GM12892 (cell line): ENCODE data around the gene TMEM86A.
A peak's percentile ranks its signal among the peaks of the same experiment; 100 is the strongest.

Experiments
- DNase-seq: peaks from one replicate; pipeline ENCODE4 v3.0.0; 2011; ENCODE audit not compliant: insufficient read length
- FAIRE-seq: peaks from 2 replicates; lab custom pipeline; 2011; peaks lifted over from hg19 to GRCh38; lab: Jason Lieb, UNC
- POLR2A ChIP-seq: IDR thresholded peaks from 2 replicates; pipeline ENCODE4 v1.6.1; 2011; ENCODE audit warnings: low read depth, low read length, control low read depth
- POLR2AphosphoS5 ChIP-seq: IDR thresholded peaks from 2 replicates; pipeline ENCODE4 v1.6.1; 2011; ENCODE audit warnings: low read depth, low read length, control low read depth
- TAF1 ChIP-seq: IDR thresholded peaks from 2 replicates; pipeline ENCODE4 v1.6.1; 2011; ENCODE audit warnings: low read depth, mild to moderate bottlenecking, control low read depth, low read length, borderline replicate concordance

Gene TMEM86A

GRCh38 chr11:18749681-18750319, 51.2 kb downstream of the TMEM86A start:
- no peak for FAIRE-seq
- no peak for TF ChIP-seq POLR2AphosphoS5
- no peak for TF ChIP-seq TAF1
- no peak for TF ChIP-seq POLR2A
- no peak for DNase-seq

GRCh38 chr11:18750944-18751343, 52.4 kb downstream of the TMEM86A start:
- FAIRE-seq (no peak), DNase-seq (no peak)
- TF ChIP-seq POLR2AphosphoS5 = no peak
- TF ChIP-seq TAF1 = no peak
- no peak for TF ChIP-seq POLR2A

- TF ChIP-seq POLR2A (no peak), TAF1 (no peak)
- DNase-seq (no peak), FAIRE-seq (no peak)
These were observed 53.9 kb downstream of the TMEM86A start for GRCh38 chr11:18752502-18752901.

DNA sequence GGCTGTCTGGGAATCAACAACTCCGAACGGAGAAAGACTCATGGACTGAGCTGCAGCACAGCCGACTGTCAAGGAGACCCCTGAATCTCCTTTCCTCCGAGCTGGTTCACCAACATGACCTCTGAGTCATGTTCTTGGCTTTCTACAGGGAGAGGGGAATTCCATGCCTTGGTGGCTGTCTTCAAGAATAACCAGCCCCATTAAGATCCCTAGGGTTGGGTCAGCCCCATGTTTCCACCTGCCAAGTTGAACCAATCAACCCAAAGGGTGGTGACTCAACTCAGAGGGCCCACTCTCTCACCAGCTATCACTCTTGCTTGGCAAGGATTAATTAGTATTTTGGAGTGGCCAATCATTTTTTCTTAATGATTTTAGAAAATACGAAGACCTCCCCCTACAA, 55.7 kb downstream of the TMEM86A start:
- no peak for TF ChIP-seq TAF1
- TF ChIP-seq POLR2AphosphoS5 = no peak
- no peak for TF ChIP-seq POLR2A
- DNase-seq = no peak
- peak; percentile 63 for FAIRE-seq
